ENCODE results near the gene NBEAL2. TPM values are rescaled to one million over a fixed set of nuclear protein-coding genes. Genes with fewer than 3 reads are reported as not detected.

Gene NBEAL2
- polyA plus RNA-seq, 3 donors, result 10.4 to 622 (median 17.3) TPM

- Mint-ChIP-seq H3K36me3 (peaks cover 49 to 83% of the 10 kb centered on the region in 2 donors), H3K4me1 (peaks cover 1% of the 10 kb centered on the region), H3K9me3 (no peaks in the 10 kb centered on the region), H3K27ac (peak overlapping the region in 3 of 7 donors; percentile 44 to 77 (median 50)), H3K27me3 (ENCODE audit: low read depth in 3 of 3) (no peaks in the 10 kb centered on the region), H3K4me3 (no peak overlapping the region)
- no peaks in the 10 kb centered on the region for H3K9me3 ChIP-seq (replicated peaks in 1 of 2; ENCODE audit: control insufficient read depth in 1 of 2, insufficient read depth in 1 of 2, low read length in 2 of 2)
- intact Hi-C loops (cut with micrococcal nuclease), result no loop called here
- 100% methylated on average over 1 of the region's 6 CpGs for WGBS (ENCODE audit: insufficient coverage)
- H3K79me2 ChIP-seq (ENCODE audit: insufficient read depth, low read length), result peaks cover 26% of the 10 kb centered on the region
- peak overlapping the region in 1 of 2 donors; percentile 36 for H3K27ac ChIP-seq (ENCODE audit: low read depth in 1 of 2, low read length in 2 of 2)
- H3K27me3 ChIP-seq (ENCODE audit: control insufficient read depth in 2 of 2, insufficient read depth in 2 of 2, low read length in 2 of 2), result no peaks in the 10 kb centered on the region
- no peak for TF ChIP-seq CTCF (IDR thresholded peaks at IDR 0.05)
- no peak overlapping the region for H3K9ac ChIP-seq (ENCODE audit: insufficient read depth, low read length, poor library complexity, severe bottlenecking)
- H2AFZ ChIP-seq (ENCODE audit: insufficient read depth, low read depth, low read length, poor library complexity, severe bottlenecking), result no peak overlapping the region
- no peak for DNase-seq
- H3K4me3 ChIP-seq (replicated peaks in 1 of 3; ENCODE audit: low read depth in 2 of 3, low read length in 3 of 3), result no peak overlapping the region
- peaks cover 50 to 86% of the 10 kb centered on the region in 2 donors for H3K36me3 ChIP-seq (replicated peaks in 1 of 2; ENCODE audit: control insufficient read depth in 1 of 2, insufficient read depth in 2 of 2, low read length in 2 of 2)
- no peaks in the 10 kb centered on the region for H3K4me1 ChIP-seq (ENCODE audit: control insufficient read depth in 1 of 2, insufficient read depth in 2 of 2, low read length in 2 of 2)
- peaks cover 46% of the 10 kb centered on the region for H4K20me1 ChIP-seq (ENCODE audit: insufficient read depth, low read length)
- no peak overlapping the region for H3K4me2 ChIP-seq (replicated peaks; ENCODE audit: extremely low read depth, low read length, poor library complexity, severe bottlenecking)
Measured at GRCh38 chr3:47057212-47057671, 77.8 kb downstream of the NBEAL2 start.

Small RNA genes within 50 kb of the gene (small RNA-seq; reads per million reads assigned to genes)
- gene MRPL57P3 (ENCODE audit: insufficient read length, low read depth), result not detected

Other genes starting within 250 kb of the NBEAL2 start
- gene MYL3, start 116.2 kb upstream of the NBEAL2 start, polyA plus RNA-seq, result not detected
- gene PTH1R, start 101.9 kb upstream of the NBEAL2 start, polyA plus RNA-seq, result not detected
- 10 to 100 TPM; 50.1 to 70.7 (median 55.8) TPM for gene CCDC12, start 2.9 kb upstream of the NBEAL2 start, polyA plus RNA-seq
- gene SETD2, start 184.4 kb downstream of the NBEAL2 start, polyA plus RNA-seq, result 10 to 100 TPM in 1 of 3 donors, 1 to 10 TPM in 2; 3.1 to 22.4 (median 7.5) TPM

Measured in CD14-positive monocyte (primary cell).